Tibial nerve (tissue), 3 donors: Measurements from ENCODE around the gene SFI1.

Experiments
- CTCF ChIP-seq, 5 experiments: fragments of 200-600 bp in 3 of 5; fragments of 450-650 bp in 2 of 5; sonication (generic) in 3 of 5; IDR thresholded peaks; one replicate each; pipeline ENCODE4 v1.5.1; 2016 to 2019; ENCODE audit warnings: antibody characterized with exemption in 5 of 5, mild to moderate bottlenecking in 3 of 5, moderate library complexity in 2 of 5
- POLR2A ChIP-seq, 2 donors: fragments of 450-650 bp; IDR thresholded peaks; one replicate each; pipeline ENCODE4 v1.6.1; 2017; ENCODE audit warnings: antibody characterized with exemption in 2 of 2, mild to moderate bottlenecking in 2 of 2, moderate library complexity in 2 of 2

GRCh38 chr22:31615940-31616314 is 119.6 kb downstream of the SFI1 start:
- TF ChIP-seq CTCF (IDR thresholded peaks at IDR 0.05) (no peak), POLR2A (IDR thresholded peaks at IDR 0.05) (no peak)
